HepG2 (cell line): ENCODE measurements around the gene KTN1. TPM values are rescaled to one million over a fixed set of nuclear protein-coding genes. Genes with fewer than 3 reads are reported as not detected.

Experiments used
- ATAC-seq: fragments of 200-7000 bp; cut with Tn5 transposase; 3 replicates; pipeline ENCODE4 v1.9.1; 2020; ENCODE audit warnings: mild to moderate bottlenecking, moderate library complexity
- BruUV-seq: library from RNA; stranded (reverse); fragments of 400-500 nt; replicated peaks from 2 replicates; lab custom pipeline; 2021; lab: Mats Ljungman, UMichigan
- CTCF ChIA-PET: fragments of 300-600 bp; formaldehyde crosslinking; extraction: SDS; loops from one replicate; lab custom pipeline; 2021; ENCODE audit warnings: low total read pairs, inconsistent platforms, low intra/inter-chr PET ratio; lab: Yijun Ruan, JAX
- POLR2A ChIA-PET: fragments of 350-600 bp; sonication (Branson Sonifier 250); formaldehyde crosslinking; loops from one replicate; lab custom pipeline; 2020; ENCODE audit warnings: antibody characterized with exemption, inconsistent platforms; lab: Yijun Ruan, JAX
- DNase-seq: peaks from one replicate; pipeline ENCODE4 v3.0.0-alpha.2; 2015; ENCODE audit warnings: low spot score
- FAIRE-seq: peaks from 3 replicates; lab custom pipeline; 2011; peaks lifted over from hg19 to GRCh38; lab: Jason Lieb, UNC
- H2AFZ ChIP-seq: one replicate; pipeline ENCODE4 v1.6.1; 2011; ENCODE audit warnings: low read length, inconsistent platforms
- H3K27ac ChIP-seq: fragments of 300-600 bp; 3 replicates; pipeline ENCODE4 v1.8.0; 2011; ENCODE audit warnings: mixed run types, mild to moderate bottlenecking, mixed read lengths, low read length, inconsistent platforms; ENCODE audit not compliant: insufficient read depth; ENCODE audit errors: extremely low read length
- H3K27me3 ChIP-seq, 2 experiments: fragments of 200-600 bp in 1 of 2; 2 replicates in 1 of 2; 3 replicates in 1 of 2; pipeline versions ENCODE4 v1.6.0 to v1.8.0; 2011; ENCODE audit warnings: low read length in 2 of 2, mild to moderate bottlenecking in 2 of 2, moderate library complexity in 2 of 2, inconsistent platforms in 1 of 2; ENCODE audit not compliant: insufficient read depth in 2 of 2, control insufficient read depth in 1 of 2
- H3K36me3 ChIP-seq, 2 experiments: fragments of 200-600 bp in 1 of 2; replicated peaks in 1 of 2; 2 replicates in 1 of 2; 3 replicates in 1 of 2; pipeline versions ENCODE4 v1.5.1 to v1.8.0; 2011; ENCODE audit warnings: low read length in 2 of 2, inconsistent platforms in 1 of 2; ENCODE audit not compliant: insufficient read depth in 2 of 2, control insufficient read depth in 1 of 2
- H3K4me1 ChIP-seq: 2 replicates; pipeline ENCODE4 v1.5.1; 2012; ENCODE audit warnings: low read length, inconsistent platforms; ENCODE audit not compliant: insufficient read depth
- H3K4me2 ChIP-seq: 2 replicates; pipeline ENCODE4 v1.6.0; 2011; ENCODE audit warnings: low read depth, low read length, inconsistent platforms
- H3K4me3 ChIP-seq, 3 experiments: fragments of 200-600 bp in 1 of 3; sonication (generic), shearing (Covaris generic) in 1 of 3; replicated peaks in 1 of 3; 2 replicates each; pipeline ENCODE4 v1.5.1; 2011 to 2016; ENCODE audit warnings: low read length in 3 of 3, inconsistent platforms in 2 of 3, low read depth in 2 of 3, mild to moderate bottlenecking in 2 of 3, control low read depth in 1 of 3, mixed read lengths in 1 of 3; ENCODE audit not compliant: insufficient read depth in 1 of 3
- H3K79me2 ChIP-seq: one replicate; pipeline ENCODE4 v1.6.1; 2011; ENCODE audit warnings: low read length, inconsistent platforms; ENCODE audit not compliant: insufficient read depth
- H3K9ac ChIP-seq: 2 replicates; pipeline ENCODE4 v1.6.0; 2011; ENCODE audit warnings: mild to moderate bottlenecking, low read depth, low read length, inconsistent platforms; ENCODE audit not compliant: insufficient read depth
- H3K9me3 ChIP-seq: 2 replicates; pipeline ENCODE4 v1.5.1; 2012; ENCODE audit warnings: mild to moderate bottlenecking, low read length
- H4K20me1 ChIP-seq: 2 replicates; pipeline ENCODE4 v1.6.0; 2011; ENCODE audit warnings: inconsistent platforms, mild to moderate bottlenecking, low read length, moderate library complexity; ENCODE audit not compliant: insufficient read depth
- ATF4 ChIP-seq, 2 experiments: fragments of 450-650 bp in 1 of 2; sonication (generic) in 1 of 2; formaldehyde crosslinking; IDR thresholded peaks; 2 replicates each; pipeline versions ENCODE4 v1.5.0 to v1.8.0; 2020 to 2022; ENCODE audit warnings: mild to moderate bottlenecking in 1 of 2, missing genetic modification reagents in 1 of 2
- HNF1B ChIP-seq: sonication (generic); formaldehyde crosslinking; IDR thresholded peaks from 2 replicates; pipeline ENCODE4 v1.5.1; 2020; ENCODE audit warnings: mild to moderate bottlenecking, moderate library complexity, missing genetic modification reagents
- IRX3 ChIP-seq: sonication (generic); formaldehyde crosslinking; IDR thresholded peaks from 2 replicates; pipeline ENCODE4 v1.8.1; 2023; ENCODE audit warnings: mild to moderate bottlenecking, low read depth, missing genetic modification reagents, borderline replicate concordance
- SSRP1 ChIP-seq: IDR thresholded peaks from 2 replicates; pipeline ENCODE4 v1.6.1; 2016; ENCODE audit warnings: control low read depth
- ZNF282 ChIP-seq: fragments of 450-650 bp; IDR thresholded peaks from 2 replicates; pipeline ENCODE4 v1.6.1; 2018; ENCODE audit not compliant: partially characterized antibody
- ZNF557 ChIP-seq: sonication (generic); formaldehyde crosslinking; IDR thresholded peaks from 2 replicates; pipeline ENCODE4 v1.4.0; 2020; ENCODE audit warnings: missing genetic modification reagents
- ZNF83 ChIP-seq: sonication (generic); formaldehyde crosslinking; IDR thresholded peaks from 2 replicates; pipeline ENCODE4 v1.4.0; 2020; ENCODE audit warnings: missing genetic modification reagents, mild to moderate bottlenecking, borderline replicate concordance
- in situ Hi-C: cut with HindIII; loops from 2 replicates; pipeline ENCODE4 v1.10.0; 2017; ENCODE audit warnings: low pct_unique_long_range_greater_than_20kb; ENCODE audit not compliant: extremely low pct_ligation_motif_present
- intact Hi-C: fragments of 100-400 bp; cut with micrococcal nuclease; formaldehyde crosslinking; loops from one replicate; pipeline ENCODE4 v1.10.0; 2022; ENCODE audit not compliant: unreplicated experiment
- polyA plus RNA-seq, 8 experiments: library from polyadenylated mRNA; depleted of rRNA in 3 of 8; stranded (reverse) in 7 of 8; unstranded in 1 of 8; fragments of >200 nt; fragmentation: Illumina TruSeq in 4 of 8; extraction: Trizol in 4 of 8; gene quantifications; 2 replicates each; pipeline versions ENCODE4 v1.2.1 to v1.2.3, GENCODE V29; 2011 to 2016; ENCODE audit warnings: low read depth in 4 of 8, missing spikeins in 1 of 8, mixed read lengths in 1 of 8; ENCODE audit not compliant: insufficient read depth in 1 of 8
- total RNA-seq, 5 experiments: library from RNA; depleted of rRNA; stranded (reverse); fragments of >200 nt; fragmentation: Illumina TruSeq; extraction: Trizol; gene quantifications; 2 replicates each; pipeline ENCODE4 v1.2.3, GENCODE V29; 2016; ENCODE audit warnings: low read depth in 1 of 5
- TF ChIP-seq, protein P1 (sequence below): sonication (generic); formaldehyde crosslinking; IDR thresholded peaks from 2 replicates; pipeline ENCODE4 v1.9.0; 2022; ENCODE audit warnings: low read depth, missing genetic modification reagents
- TF ChIP-seq, protein P2 (sequence below): fragments of 450-650 bp; IDR thresholded peaks from 2 replicates; pipeline ENCODE4 v1.6.1; 2016

The KTN1 gene
- total and polyA plus RNA-seq, 2 of the 13 experiments (the other 11 are each of a cell fraction or from before 2014, with no cell fraction given) = 60.6 to 169 TPM

DNA sequence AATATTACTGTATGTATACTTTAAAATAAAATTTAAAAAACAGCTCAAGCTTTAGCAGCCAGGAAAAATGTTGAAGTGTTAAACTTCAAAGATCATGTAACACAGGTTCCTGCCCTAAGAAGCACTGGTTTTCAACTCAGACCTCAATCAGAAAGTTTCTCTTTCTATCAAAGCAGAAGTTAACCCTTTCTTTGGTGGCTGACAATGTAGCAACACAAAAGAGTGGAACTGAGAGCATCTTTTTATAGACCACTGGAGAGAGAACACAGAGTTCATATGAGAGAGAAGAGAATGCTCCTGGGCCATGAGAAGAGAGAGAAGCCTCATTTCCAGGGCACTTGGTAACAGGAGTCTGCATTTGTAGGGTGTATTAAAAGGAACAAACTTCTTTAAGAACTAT lies 42.2 kb upstream of the KTN1 start:
- Histone ChIP-seq H3K9ac (no peak overlapping the region), H3K36me3 (no peaks in the 10 kb centered on the region), H3K4me2 (no peak overlapping the region), H3K79me2 (no peaks in the 10 kb centered on the region), H3K27me3 (no peaks in the 10 kb centered on the region), H2AFZ (no peak overlapping the region), H3K4me1 (no peaks in the 10 kb centered on the region), H3K4me3 (no peak overlapping the region), H4K20me1 (no peaks in the 10 kb centered on the region), H3K27ac (no peak overlapping the region), H3K9me3 (peaks cover 9% of the 10 kb centered on the region)
- no peak for ATAC-seq
- TF ChIP-seq, protein P1, sequence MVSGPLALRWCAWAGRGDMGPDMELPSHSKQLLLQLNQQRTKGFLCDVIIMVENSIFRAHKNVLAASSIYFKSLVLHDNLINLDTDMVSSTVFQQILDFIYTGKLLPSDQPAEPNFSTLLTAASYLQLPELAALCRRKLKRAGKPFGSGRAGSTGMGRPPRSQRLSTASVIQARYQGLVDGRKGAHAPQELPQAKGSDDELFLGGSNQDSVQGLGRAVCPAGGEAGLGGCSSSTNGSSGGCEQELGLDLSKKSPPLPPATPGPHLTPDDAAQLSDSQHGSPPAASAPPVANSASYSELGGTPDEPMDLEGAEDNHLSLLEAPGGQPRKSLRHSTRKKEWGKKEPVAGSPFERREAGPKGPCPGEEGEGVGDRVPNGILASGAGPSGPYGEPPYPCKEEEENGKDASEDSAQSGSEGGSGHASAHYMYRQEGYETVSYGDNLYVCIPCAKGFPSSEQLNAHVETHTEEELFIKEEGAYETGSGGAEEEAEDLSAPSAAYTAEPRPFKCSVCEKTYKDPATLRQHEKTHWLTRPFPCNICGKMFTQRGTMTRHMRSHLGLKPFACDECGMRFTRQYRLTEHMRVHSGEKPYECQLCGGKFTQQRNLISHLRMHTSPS (CRISPR knock-in tag) = no peak
- no peak for TF ChIP-seq ATF4 (CRISPR knock-in tag; IDR thresholded peaks at IDR 0.05)
- TF ChIP-seq ZNF557 = no peak
- no peak for TF ChIP-seq ZNF282
- TF ChIP-seq ZNF83 (CRISPR knock-in tag) = no peak
- TF ChIP-seq, protein P2, sequence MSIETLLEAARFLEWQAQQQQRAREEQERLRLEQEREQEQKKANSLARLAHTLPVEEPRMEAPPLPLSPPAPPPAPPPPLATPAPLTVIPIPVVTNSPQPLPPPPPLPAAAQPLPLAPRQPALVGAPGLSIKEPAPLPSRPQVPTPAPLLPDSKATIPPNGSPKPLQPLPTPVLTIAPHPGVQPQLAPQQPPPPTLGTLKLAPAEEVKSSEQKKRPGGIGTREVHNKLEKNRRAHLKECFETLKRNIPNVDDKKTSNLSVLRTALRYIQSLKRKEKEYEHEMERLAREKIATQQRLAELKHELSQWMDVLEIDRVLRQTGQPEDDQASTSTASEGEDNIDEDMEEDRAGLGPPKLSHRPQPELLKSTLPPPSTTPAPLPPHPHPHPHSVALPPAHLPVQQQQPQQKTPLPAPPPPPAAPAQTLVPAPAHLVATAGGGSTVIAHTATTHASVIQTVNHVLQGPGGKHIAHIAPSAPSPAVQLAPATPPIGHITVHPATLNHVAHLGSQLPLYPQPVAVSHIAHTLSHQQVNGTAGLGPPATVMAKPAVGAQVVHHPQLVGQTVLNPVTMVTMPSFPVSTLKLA = no peak
- no peak for TF ChIP-seq IRX3 (CRISPR knock-in tag)
- TF ChIP-seq SSRP1 (CRISPR knock-in tag) = no peak
- no peak for TF ChIP-seq HNF1B
- FAIRE-seq = no peak
- in situ Hi-C loops = no loop called here
- CTCF ChIA-PET = no interaction called here
- DNase-seq = no peak
- no TSS peak for BruUV-seq
- intact Hi-C loops = no loop called here
- POLR2A ChIA-PET = no interaction called here
